ENCODE data around the gene PCDHGA9.
"Not testable (repeated sequence)": the region's sequence is repeated elsewhere in the genome, so short reads cannot be mapped to it uniquely, and the experiment has no call there.

PCDHGA9 gene

GRCh38 chr5:141393267-141393666 lies 9.3 kb upstream of the PCDHGA9 start:
- peaks cover 21% of the 10 kb centered on the region for H3K27me3 Mint-ChIP-seq
- DNase-seq (ENCODE audit: low spot score in 2 of 2), result no peak
- H3K4me3 Mint-ChIP-seq, result no peak overlapping the region
- H3K4me1 Mint-ChIP-seq, result peaks cover 2% of the 10 kb centered on the region
- peaks cover 8% of the 10 kb centered on the region for H3K9me3 Mint-ChIP-seq
- no peak for ATAC-seq (ENCODE audit: low read depth)
- H3K27ac Mint-ChIP-seq, result no peak overlapping the region
- H3K36me3 Mint-ChIP-seq, result peaks cover 5% of the 10 kb centered on the region

GRCh38 chr5:141394401-141395187 lies 8.0 kb upstream of the PCDHGA9 start:
- not testable (repeated sequence) for H3K36me3 Mint-ChIP-seq; H3K27ac Mint-ChIP-seq; DNase-seq (ENCODE audit: low spot score in 2 of 2); ATAC-seq (ENCODE audit: low read depth); H3K4me1 Mint-ChIP-seq; H3K9me3 Mint-ChIP-seq; H3K4me3 Mint-ChIP-seq
- H3K27me3 Mint-ChIP-seq, result peaks cover 18% of the 10 kb centered on the region

GRCh38 chr5:141397756-141398551 lies 4.6 kb upstream of the PCDHGA9 start, which contains the start of gene PCDHGB5:
Gene PCDHGB5, plus strand, starts transcription at chr5:141397947. Its CDS starts 181 bp downstream, at chr5:141398128.
- peaks cover 18% of the 10 kb centered on the region for H3K27me3 Mint-ChIP-seq
- peak; percentile 77 for ATAC-seq (ENCODE audit: low read depth)
- DNase-seq (ENCODE audit: low spot score in 2 of 2), result peak in 1 of 2 donors; percentile 33
- H3K9me3 Mint-ChIP-seq, H3K36me3 Mint-ChIP-seq, H3K27ac Mint-ChIP-seq, H3K4me1 Mint-ChIP-seq: not testable (repeated sequence)
- H3K4me3 Mint-ChIP-seq, result peak within 1 kb of the TSS; percentile 68

GRCh38 chr5:141398608-141399007 lies 4.0 kb upstream of the PCDHGA9 start:
- no peak overlapping the region for H3K27ac Mint-ChIP-seq
- H3K36me3 Mint-ChIP-seq, result peaks cover 4% of the 10 kb centered on the region
- no peak for ATAC-seq (ENCODE audit: low read depth)
- no peaks in the 10 kb centered on the region for H3K4me1 Mint-ChIP-seq
- DNase-seq (ENCODE audit: low spot score in 2 of 2), result no peak
- peaks cover 18% of the 10 kb centered on the region for H3K27me3 Mint-ChIP-seq
- H3K4me3 Mint-ChIP-seq, result no peak overlapping the region
- peaks cover 9% of the 10 kb centered on the region for H3K9me3 Mint-ChIP-seq

GRCh38 chr5:141399555-141400258 lies 2.9 kb upstream of the PCDHGA9 start:
- peaks cover 7% of the 10 kb centered on the region for H3K9me3 Mint-ChIP-seq
- H3K27me3 Mint-ChIP-seq, result peaks cover 20% of the 10 kb centered on the region
- no peak for DNase-seq (ENCODE audit: low spot score in 2 of 2)
- H3K4me1 Mint-ChIP-seq, result no peaks in the 10 kb centered on the region
- H3K36me3 Mint-ChIP-seq, result peaks cover 4% of the 10 kb centered on the region
- H3K4me3 Mint-ChIP-seq, result no peak overlapping the region
- ATAC-seq (ENCODE audit: low read depth), result no peak
- no peak overlapping the region for H3K27ac Mint-ChIP-seq

- DNase-seq (ENCODE audit: low spot score in 2 of 2), result no peak
- Mint-ChIP-seq H3K27me3 (peaks cover 23% of the 10 kb centered on the region), H3K4me1 (peaks cover 2% of the 10 kb centered on the region), H3K4me3 (no peak overlapping the region), H3K36me3 (peaks cover 9% of the 10 kb centered on the region), H3K9me3 (peaks cover 15% of the 10 kb centered on the region), H3K27ac (no peak overlapping the region)
- ATAC-seq (ENCODE audit: low read depth), result no peak
Measured at GRCh38 chr5:141403387-141403786, 809 bp downstream of the PCDHGA9 start.

GRCh38 chr5:141407790-141408505 lies 5.4 kb downstream of the PCDHGA9 start, which contains the start of gene PCDHGB6:
Gene PCDHGB6, plus strand, starts transcription at chr5:141408021. Its CDS starts 182 bp downstream, at chr5:141408203.
- peak; percentile 60 for ATAC-seq (ENCODE audit: low read depth)
- Mint-ChIP-seq H3K27ac (peak within 1 kb of the TSS; percentile 53), H3K36me3 (peaks cover 12% of the 10 kb centered on the region), H3K4me3 (peak within 1 kb of the TSS; percentile 72), H3K27me3 (peaks cover 25% of the 10 kb centered on the region), H3K9me3 (peaks cover 17% of the 10 kb centered on the region)
- not testable (repeated sequence) for H3K4me1 Mint-ChIP-seq; DNase-seq (ENCODE audit: low spot score in 2 of 2)

- Mint-ChIP-seq H3K36me3 (peaks cover 12% of the 10 kb centered on the region), H3K27ac (peak overlapping the region; percentile 77), H3K4me3 (no peak overlapping the region), H3K27me3 (peaks cover 28% of the 10 kb centered on the region), H3K9me3 (peaks cover 15% of the 10 kb centered on the region), H3K4me1 (peaks cover 8% of the 10 kb centered on the region)
- DNase-seq (ENCODE audit: low spot score in 2 of 2) (no peak), ATAC-seq (ENCODE audit: low read depth) (no peak)
Measured at GRCh38 chr5:141409598-141410306, 7.2 kb downstream of the PCDHGA9 start.

- ATAC-seq (ENCODE audit: low read depth) (no peak), DNase-seq (ENCODE audit: low spot score in 2 of 2) (no peak)
- Mint-ChIP-seq H3K4me1 (peaks cover 8% of the 10 kb centered on the region), H3K4me3 (no peak overlapping the region), H3K27ac (no peak overlapping the region), H3K27me3 (peaks cover 25% of the 10 kb centered on the region), H3K36me3 (peaks cover 9% of the 10 kb centered on the region), H3K9me3 (peaks cover 9% of the 10 kb centered on the region)
Measured at GRCh38 chr5:141411575-141411974, 9.0 kb downstream of the PCDHGA9 start.

- H3K4me1 Mint-ChIP-seq, result peaks cover 10% of the 10 kb centered on the region
- peak within 1 kb of the TSS; percentile 86 for H3K4me3 Mint-ChIP-seq
- peaks cover 11% of the 10 kb centered on the region for H3K36me3 Mint-ChIP-seq
- peak within 1 kb of the TSS; percentile 70 for H3K27ac Mint-ChIP-seq
- peak; percentile 75 for ATAC-seq (ENCODE audit: low read depth)
- peaks cover 11% of the 10 kb centered on the region for H3K9me3 Mint-ChIP-seq
- H3K27me3 Mint-ChIP-seq, result peaks cover 27% of the 10 kb centered on the region
- no peak for DNase-seq (ENCODE audit: low spot score in 2 of 2)
Measured at GRCh38 chr5:141412854-141413539, 10.4 kb downstream of the PCDHGA9 start, which contains the start of gene PCDHGA10. Gene PCDHGA10, plus strand, starts transcription at chr5:141412987. Its CDS starts 189 bp downstream, at chr5:141413176.

GRCh38 chr5:141413540-141414069 lies 11.0 kb downstream of the PCDHGA9 start:
- peaks cover 29% of the 10 kb centered on the region for H3K27me3 Mint-ChIP-seq
- DNase-seq (ENCODE audit: low spot score in 2 of 2) (no peak), ATAC-seq (ENCODE audit: low read depth) (no peak)
- peak overlapping the region; percentile 86 for H3K4me3 Mint-ChIP-seq
- peaks cover 9% of the 10 kb centered on the region for H3K36me3 Mint-ChIP-seq
- H3K27ac Mint-ChIP-seq, result no peak overlapping the region
- peaks cover 8% of the 10 kb centered on the region for H3K4me1 Mint-ChIP-seq
- peaks cover 12% of the 10 kb centered on the region for H3K9me3 Mint-ChIP-seq

GRCh38 chr5:141414548-141415274 lies 12.1 kb downstream of the PCDHGA9 start:
- Mint-ChIP-seq H3K27me3 (peaks cover 26% of the 10 kb centered on the region), H3K27ac (peak overlapping the region; percentile 16), H3K9me3 (peaks cover 12% of the 10 kb centered on the region)
- not testable (repeated sequence) for DNase-seq (ENCODE audit: low spot score in 2 of 2); H3K4me1 Mint-ChIP-seq; H3K4me3 Mint-ChIP-seq; H3K36me3 Mint-ChIP-seq; ATAC-seq (ENCODE audit: low read depth)

All from memory B cell (primary cell).